Osteocyte (in vitro differentiated cells): ENCODE results near the gene CNNM1. TPM values are rescaled to one million over a fixed set of nuclear protein-coding genes. Genes with fewer than 3 reads are reported as not detected.

ENCODE experiments used
- DNase-seq: peaks from one replicate; pipeline ENCODE4 v3.0.0; 2021; ENCODE audit warnings: mixed read lengths; ENCODE audit not compliant: unreplicated experiment; ENCODE audit errors: extremely low spot score
- H3K27ac Mint-ChIP-seq: one replicate; pipeline ENCODE4 v1.8.0; 2021; ENCODE audit warnings: mild to moderate bottlenecking, mixed read lengths; ENCODE audit not compliant: unreplicated experiment
- H3K27me3 Mint-ChIP-seq: one replicate; pipeline ENCODE4 v1.8.0; 2021; ENCODE audit warnings: mixed read lengths; ENCODE audit not compliant: unreplicated experiment
- H3K36me3 Mint-ChIP-seq: one replicate; pipeline ENCODE4 v1.8.0; 2021; ENCODE audit warnings: mixed read lengths; ENCODE audit not compliant: unreplicated experiment
- H3K4me1 Mint-ChIP-seq: one replicate; pipeline ENCODE4 v1.8.0; 2021; ENCODE audit warnings: mixed read lengths; ENCODE audit not compliant: unreplicated experiment
- H3K4me3 Mint-ChIP-seq: one replicate; pipeline ENCODE4 v1.8.0; 2021; ENCODE audit warnings: mild to moderate bottlenecking, moderate library complexity, mixed read lengths; ENCODE audit not compliant: unreplicated experiment
- H3K9me3 Mint-ChIP-seq: one replicate; pipeline ENCODE4 v1.8.0; 2021; ENCODE audit warnings: mixed read lengths; ENCODE audit not compliant: unreplicated experiment
- CTCF ChIP-seq: fragments of 200-600 bp; sonication (generic); IDR thresholded peaks from 2 replicates; pipeline ENCODE4 v1.5.0; 2021; ENCODE audit warnings: antibody characterized with exemption, mild to moderate bottlenecking, moderate library complexity
- total RNA-seq: library from RNA; stranded (reverse); gene quantifications from 2 replicates; pipeline ENCODE4 v1.2.1, GENCODE V29; 2021

The CNNM1 gene
- total RNA-seq, 1 donor from 2014 or later, result 0.24 TPM

GRCh38 chr10:99339563-99340047 is 10.4 kb downstream of the CNNM1 start:
- H3K4me3 Mint-ChIP-seq, result no peak overlapping the region
- no peaks in the 10 kb centered on the region for H3K36me3 Mint-ChIP-seq
- DNase-seq, result peak; percentile 25
- no peak for TF ChIP-seq CTCF
- peaks cover 1% of the 10 kb centered on the region for H3K4me1 Mint-ChIP-seq
- no peaks in the 10 kb centered on the region for H3K27me3 Mint-ChIP-seq
- no peak overlapping the region for H3K27ac Mint-ChIP-seq
- no peaks in the 10 kb centered on the region for H3K9me3 Mint-ChIP-seq

DNA sequence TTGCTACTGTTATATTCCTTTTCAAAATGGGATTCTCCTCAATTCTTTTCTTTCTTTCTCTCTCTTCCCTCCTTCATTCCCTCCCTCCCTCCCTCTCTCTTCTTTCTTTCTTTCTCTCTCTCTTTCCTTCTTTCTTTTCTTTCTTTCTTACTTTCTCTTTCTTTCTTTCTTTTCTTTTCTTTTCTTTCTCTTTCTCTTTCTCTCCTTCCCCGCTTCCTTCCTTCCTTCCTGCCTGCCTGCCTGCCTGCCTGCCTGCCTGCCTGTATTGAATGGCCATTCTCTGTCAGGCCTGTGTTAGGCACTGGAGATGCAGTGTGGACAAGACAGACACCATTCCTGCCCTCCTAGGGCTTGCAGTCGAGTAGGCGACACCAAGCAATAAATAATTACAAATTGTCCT is 11.5 kb downstream of the CNNM1 start:
- no peak for TF ChIP-seq CTCF
- Mint-ChIP-seq H3K4me3 (no peak overlapping the region), H3K27me3 (no peaks in the 10 kb centered on the region), H3K27ac (no peak overlapping the region), H3K4me1 (peaks cover 1% of the 10 kb centered on the region), H3K36me3 (no peaks in the 10 kb centered on the region), H3K9me3 (no peaks in the 10 kb centered on the region)
- DNase-seq, result no peak

- Mint-ChIP-seq H3K4me3 (no peak overlapping the region), H3K36me3 (no peaks in the 10 kb centered on the region), H3K4me1 (peaks cover 1% of the 10 kb centered on the region), H3K27me3 (no peaks in the 10 kb centered on the region), H3K9me3 (no peaks in the 10 kb centered on the region), H3K27ac (no peak overlapping the region)
- DNase-seq, result no peak
- TF ChIP-seq CTCF, result no peak
Measured at GRCh38 chr10:99341248-99341647, 12.1 kb downstream of the CNNM1 start.

GRCh38 chr10:99341860-99342490 is 12.8 kb downstream of the CNNM1 start:
- no peaks in the 10 kb centered on the region for H3K9me3 Mint-ChIP-seq
- no peak for TF ChIP-seq CTCF
- no peaks in the 10 kb centered on the region for H3K36me3 Mint-ChIP-seq
- H3K27ac Mint-ChIP-seq, result no peak overlapping the region
- peaks cover 3% of the 10 kb centered on the region for H3K4me1 Mint-ChIP-seq
- no peak for DNase-seq
- H3K27me3 Mint-ChIP-seq, result no peaks in the 10 kb centered on the region
- H3K4me3 Mint-ChIP-seq, result no peak overlapping the region

DNA sequence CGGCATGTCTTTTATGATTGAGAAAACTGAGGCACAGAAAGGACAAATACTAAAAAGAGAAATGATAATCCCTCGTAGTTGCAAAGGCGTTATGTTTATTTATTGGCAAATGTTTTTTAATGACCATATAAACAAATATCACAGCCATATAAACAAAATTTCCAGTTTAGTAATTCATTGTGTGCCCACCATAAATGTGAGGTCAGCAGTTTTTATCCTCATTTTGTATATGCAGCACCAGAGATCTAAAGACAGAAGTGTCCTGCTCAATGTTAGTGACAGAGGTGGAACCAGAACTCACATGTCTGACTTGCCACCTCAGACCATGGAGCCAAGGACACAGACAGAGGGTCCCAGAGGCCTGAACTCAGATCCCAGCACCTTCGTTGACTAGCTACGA is 14.1 kb downstream of the CNNM1 start:
- DNase-seq, result no peak
- H3K4me1 Mint-ChIP-seq, result peaks cover 2% of the 10 kb centered on the region
- H3K27me3 Mint-ChIP-seq, result no peaks in the 10 kb centered on the region
- H3K27ac Mint-ChIP-seq, result no peak overlapping the region
- H3K9me3 Mint-ChIP-seq, result no peaks in the 10 kb centered on the region
- H3K36me3 Mint-ChIP-seq, result no peaks in the 10 kb centered on the region
- no peak for TF ChIP-seq CTCF
- no peak overlapping the region for H3K4me3 Mint-ChIP-seq
